ENCODE data around the gene CAMK1D. TPM values are rescaled to one million over a fixed set of nuclear protein-coding genes. Genes with fewer than 3 reads are reported as not detected.
"Not testable (repeated sequence)": the region's sequence is repeated elsewhere in the genome, so short reads cannot be mapped to it uniquely, and the experiment has no call there.

The CAMK1D gene
- total RNA-seq, 1 experiment from 2014 or later = 11.0 TPM

- in situ Hi-C loops (cut with HindIII; ENCODE audit: low pct_unique_long_range_greater_than_20kb, low sequenced_read_pairs) = no loop called here
- DNase-seq (ENCODE audit: low read depth) = no peak
These were observed 124.1 kb downstream of the CAMK1D start for GRCh38 chr10:12473491-12473890.

- in situ Hi-C loops (cut with HindIII; ENCODE audit: low pct_unique_long_range_greater_than_20kb, low sequenced_read_pairs) = no loop called here
- no peak for DNase-seq (ENCODE audit: low read depth)
These were observed 125.5 kb downstream of the CAMK1D start for GRCh38 chr10:12474727-12475412.

GRCh38 chr10:12476656-12477055 is 127.3 kb downstream of the CAMK1D start:
- no peak for DNase-seq (ENCODE audit: low read depth)
- in situ Hi-C loops (cut with HindIII; ENCODE audit: low pct_unique_long_range_greater_than_20kb, low sequenced_read_pairs) = no loop called here

GRCh38 chr10:12479437-12479844 is 130.1 kb downstream of the CAMK1D start:
- in situ Hi-C loops (cut with HindIII; ENCODE audit: low pct_unique_long_range_greater_than_20kb, low sequenced_read_pairs) = no loop called here
- DNase-seq (ENCODE audit: low read depth) = no peak

DNA sequence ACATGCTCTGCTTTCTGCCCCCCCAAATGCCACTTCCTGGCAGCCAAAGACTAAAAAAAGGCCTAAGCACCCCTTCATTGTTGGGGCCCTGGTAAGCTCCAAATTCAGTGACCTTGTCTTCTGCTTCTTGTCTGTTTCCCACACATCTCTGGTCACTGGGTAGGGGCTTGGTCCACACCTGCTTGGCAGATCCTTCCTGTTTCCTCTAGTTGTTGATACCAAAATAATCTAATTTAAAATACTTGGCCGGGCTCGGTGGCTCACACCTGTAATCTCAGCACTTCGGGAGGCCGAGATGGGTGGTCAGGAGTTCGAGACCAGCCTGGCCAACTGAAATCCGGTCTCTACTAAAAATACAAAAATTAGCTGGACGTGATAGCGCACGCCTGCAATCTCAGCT is 130.6 kb downstream of the CAMK1D start:
- DNase-seq (ENCODE audit: low read depth) = no peak
- in situ Hi-C loops (cut with HindIII; ENCODE audit: low pct_unique_long_range_greater_than_20kb, low sequenced_read_pairs) = no loop called here

DNA sequence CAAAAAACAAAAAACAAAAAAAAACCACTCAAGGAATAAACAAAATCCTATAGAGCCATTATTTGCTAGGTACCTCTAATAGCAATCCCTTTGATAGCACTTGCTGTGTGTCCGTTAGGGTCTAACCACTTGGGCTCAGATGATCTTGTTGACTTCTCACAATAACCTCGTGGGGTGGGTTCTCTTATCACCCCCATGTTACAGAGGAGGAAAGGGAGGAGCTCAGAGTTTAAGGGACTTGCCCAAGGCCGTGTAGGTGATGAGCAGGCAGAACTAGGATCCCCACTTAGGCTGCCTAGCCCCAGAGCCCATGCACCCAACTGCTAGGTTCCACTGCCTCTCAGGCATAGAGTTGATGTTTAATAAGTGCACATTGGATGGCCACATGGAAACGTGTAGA is 131.1 kb downstream of the CAMK1D start:
- in situ Hi-C loops (cut with HindIII; ENCODE audit: low pct_unique_long_range_greater_than_20kb, low sequenced_read_pairs) = no loop called here
- no peak for DNase-seq (ENCODE audit: low read depth)

DNA sequence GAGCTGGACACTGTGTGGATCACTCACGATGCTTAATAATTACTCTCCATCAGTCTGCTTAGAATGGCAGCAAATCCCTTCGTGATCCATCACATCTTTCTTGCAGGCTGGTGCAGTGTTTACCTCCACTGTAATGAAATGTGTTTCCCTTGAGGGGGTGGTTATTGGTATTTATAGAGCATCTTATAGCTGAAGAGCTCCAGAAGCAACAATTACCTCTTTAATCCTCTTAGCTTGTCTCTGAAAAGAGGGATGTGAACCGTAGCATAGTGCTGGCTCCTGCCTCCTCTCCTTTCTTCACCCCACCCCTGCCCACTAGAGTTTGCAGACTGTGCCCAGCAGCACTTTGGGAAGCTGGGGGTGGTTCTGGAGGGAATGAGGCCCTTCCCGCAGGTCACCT is 132.6 kb downstream of the CAMK1D start:
- in situ Hi-C loops (cut with HindIII; ENCODE audit: low pct_unique_long_range_greater_than_20kb, low sequenced_read_pairs) = no loop called here
- DNase-seq (ENCODE audit: low read depth) = no peak

- in situ Hi-C loops (cut with HindIII; ENCODE audit: low pct_unique_long_range_greater_than_20kb, low sequenced_read_pairs) = no loop called here
- no peak for DNase-seq (ENCODE audit: low read depth)
These were observed 133.2 kb downstream of the CAMK1D start for GRCh38 chr10:12482587-12482986.

DNA sequence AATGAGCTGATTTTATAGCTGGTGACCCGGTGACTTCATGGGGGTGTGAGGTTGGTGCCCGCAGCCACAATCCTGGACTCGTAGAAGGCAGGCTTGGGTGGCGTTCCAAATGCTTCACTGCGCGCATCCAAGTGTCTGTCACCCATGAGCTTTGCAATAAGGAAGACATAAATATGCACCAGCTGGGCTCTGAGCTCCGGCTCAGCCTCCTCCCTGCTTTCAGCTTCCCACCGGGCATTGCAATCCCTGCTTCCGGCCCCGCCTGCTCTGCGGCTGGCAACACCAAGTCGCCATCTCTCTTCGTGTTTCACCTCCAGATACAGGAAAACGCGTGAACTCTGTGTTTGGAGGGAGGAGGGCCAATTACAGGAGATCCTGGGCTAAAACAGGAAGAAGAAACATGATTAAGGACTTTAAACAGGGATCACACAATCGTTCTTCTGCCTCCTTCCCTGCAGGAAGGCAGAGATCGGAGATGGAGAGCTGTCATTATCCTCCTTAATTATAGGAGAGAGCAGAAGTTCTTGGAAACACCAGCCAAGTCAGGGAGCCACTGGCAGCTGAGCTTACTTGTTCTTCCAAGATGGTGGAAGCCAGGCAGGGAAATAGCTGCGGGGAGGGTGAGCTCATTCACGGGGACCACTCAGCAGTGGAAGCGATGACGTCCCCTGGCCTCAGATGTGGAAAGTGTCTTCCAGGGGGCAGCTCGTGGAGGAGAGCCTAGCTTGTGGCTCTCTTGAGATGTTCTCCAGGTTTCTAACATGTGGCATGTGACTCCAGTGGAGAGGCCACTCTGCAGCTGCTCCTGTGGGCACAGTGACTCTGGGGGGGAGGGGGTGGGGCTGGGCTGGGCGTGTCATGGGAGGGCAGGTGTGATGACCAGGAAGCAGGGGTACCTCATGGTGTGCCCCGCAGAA is 134.9 kb downstream of the CAMK1D start:
- no peak for DNase-seq (ENCODE audit: low read depth)
- in situ Hi-C loops (cut with HindIII; ENCODE audit: low pct_unique_long_range_greater_than_20kb, low sequenced_read_pairs) = no loop called here

GRCh38 chr10:12484941-12485805 is 135.8 kb downstream of the CAMK1D start:
- no peak for DNase-seq (ENCODE audit: low read depth)
- in situ Hi-C loops (cut with HindIII; ENCODE audit: low pct_unique_long_range_greater_than_20kb, low sequenced_read_pairs) = no loop called here

DNA sequence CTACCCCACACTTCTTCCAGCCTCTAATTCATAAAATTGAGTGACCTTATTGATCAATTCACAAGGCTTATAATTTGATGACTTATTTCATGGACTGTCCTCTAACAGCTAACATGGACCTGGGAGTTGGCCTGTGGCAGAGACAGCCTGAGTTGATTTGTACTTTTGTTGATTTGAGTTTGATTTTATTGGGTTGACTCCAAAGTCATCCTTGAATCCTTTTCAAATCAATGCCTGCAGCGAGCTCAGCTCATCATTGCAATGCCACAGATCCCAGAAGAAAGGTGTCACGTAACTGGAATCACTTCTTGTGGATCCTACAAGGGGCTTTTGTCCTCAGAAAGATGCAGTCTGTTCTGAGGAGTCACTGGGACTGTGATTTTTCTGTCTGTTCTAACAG is 138.0 kb downstream of the CAMK1D start:
- DNase-seq (ENCODE audit: low read depth) = no peak
- in situ Hi-C loops (cut with HindIII; ENCODE audit: low pct_unique_long_range_greater_than_20kb, low sequenced_read_pairs) = no loop called here

DNA sequence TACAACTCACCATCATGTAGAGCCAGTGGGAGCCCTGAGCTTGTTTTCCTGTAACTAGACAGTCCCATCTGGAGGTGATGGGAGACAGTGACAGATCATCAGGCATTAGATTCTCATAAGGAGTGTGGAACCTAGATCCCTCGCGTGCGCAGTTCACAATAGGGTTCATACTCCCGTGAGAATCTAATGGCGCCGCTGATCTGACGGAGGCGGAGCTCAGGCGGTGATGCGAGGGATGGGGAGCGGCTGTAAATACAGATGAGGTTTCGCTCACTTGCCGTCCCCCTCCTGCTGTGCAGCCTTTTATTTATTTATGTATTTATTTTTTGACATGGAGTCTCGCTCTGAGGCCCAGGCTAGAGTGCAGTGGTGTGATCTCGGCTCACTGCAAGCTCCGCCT is 139.3 kb downstream of the CAMK1D start:
- no peak for DNase-seq (ENCODE audit: low read depth)
- in situ Hi-C loops (cut with HindIII; ENCODE audit: low pct_unique_long_range_greater_than_20kb, low sequenced_read_pairs) = no loop called here

DNA sequence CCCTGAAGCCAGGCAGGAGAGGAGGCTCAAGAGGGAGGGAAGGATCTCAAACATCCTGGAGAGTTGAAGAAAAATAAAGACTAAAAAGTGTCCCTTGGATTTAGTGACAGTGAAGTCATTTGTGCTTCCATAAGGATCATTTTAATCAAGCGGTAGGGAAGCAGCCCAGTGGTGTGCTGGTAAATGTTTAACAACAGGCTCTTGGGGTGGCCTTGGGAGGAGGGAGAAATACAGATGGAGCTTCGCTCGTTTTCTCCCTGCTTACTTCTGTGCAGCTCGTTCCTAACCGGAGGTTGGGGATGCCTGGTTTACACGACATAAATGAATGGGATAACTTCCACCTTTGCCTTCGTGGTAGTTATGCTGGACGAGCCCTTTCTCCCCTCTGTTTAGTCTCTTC is 140.0 kb downstream of the CAMK1D start:
- in situ Hi-C loops (cut with HindIII; ENCODE audit: low pct_unique_long_range_greater_than_20kb, low sequenced_read_pairs) = no loop called here
- no peak for DNase-seq (ENCODE audit: low read depth)

DNA sequence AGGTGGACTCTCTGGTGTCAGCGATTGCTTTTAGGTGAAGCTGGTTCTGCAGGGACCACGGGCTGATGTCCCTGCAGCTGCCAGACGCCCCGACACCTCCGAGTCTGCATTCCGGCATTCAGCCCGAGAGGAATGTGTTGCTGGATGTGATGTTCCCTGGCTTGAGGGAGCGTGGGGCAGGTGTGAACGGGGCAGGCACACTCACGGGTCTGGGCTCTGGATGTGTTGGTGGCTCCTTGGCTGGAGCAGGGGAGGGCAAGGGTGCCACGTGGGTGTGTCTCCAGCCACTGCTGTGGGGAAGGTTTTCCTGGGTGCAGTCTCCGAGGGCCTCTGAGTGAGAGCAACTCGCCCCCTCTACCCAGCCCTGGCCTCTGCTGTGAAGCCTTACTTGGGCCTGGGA is 140.5 kb downstream of the CAMK1D start:
- no peak for DNase-seq (ENCODE audit: low read depth)
- in situ Hi-C loops (cut with HindIII; ENCODE audit: low pct_unique_long_range_greater_than_20kb, low sequenced_read_pairs) = no loop called here

- in situ Hi-C loops (cut with HindIII; ENCODE audit: low pct_unique_long_range_greater_than_20kb, low sequenced_read_pairs) = no loop called here
- no peak for DNase-seq (ENCODE audit: low read depth)
These were observed 141.6 kb downstream of the CAMK1D start for GRCh38 chr10:12490963-12491362.

DNA sequence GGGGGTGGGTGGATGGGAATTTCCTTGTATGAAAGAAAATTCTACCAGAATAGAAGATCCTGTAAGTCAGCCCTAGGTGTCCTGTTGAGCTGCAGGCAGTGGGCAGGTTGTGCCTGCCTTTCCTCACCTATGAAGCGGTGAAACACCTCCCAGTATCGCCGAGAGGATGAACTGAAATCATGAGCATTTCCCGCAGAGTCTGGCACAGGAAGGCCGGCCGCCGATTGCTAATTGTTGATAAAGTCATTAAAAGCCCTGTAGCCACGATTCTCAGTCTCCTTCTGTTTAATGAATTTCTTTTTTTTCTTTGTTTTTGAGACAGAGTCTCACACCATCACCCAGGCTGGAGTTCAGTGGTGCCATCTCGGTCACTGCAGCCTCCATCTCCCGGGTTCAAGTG is 142.1 kb downstream of the CAMK1D start:
- DNase-seq (ENCODE audit: low read depth) = no peak
- in situ Hi-C loops (cut with HindIII; ENCODE audit: low pct_unique_long_range_greater_than_20kb, low sequenced_read_pairs) = no loop called here

DNA sequence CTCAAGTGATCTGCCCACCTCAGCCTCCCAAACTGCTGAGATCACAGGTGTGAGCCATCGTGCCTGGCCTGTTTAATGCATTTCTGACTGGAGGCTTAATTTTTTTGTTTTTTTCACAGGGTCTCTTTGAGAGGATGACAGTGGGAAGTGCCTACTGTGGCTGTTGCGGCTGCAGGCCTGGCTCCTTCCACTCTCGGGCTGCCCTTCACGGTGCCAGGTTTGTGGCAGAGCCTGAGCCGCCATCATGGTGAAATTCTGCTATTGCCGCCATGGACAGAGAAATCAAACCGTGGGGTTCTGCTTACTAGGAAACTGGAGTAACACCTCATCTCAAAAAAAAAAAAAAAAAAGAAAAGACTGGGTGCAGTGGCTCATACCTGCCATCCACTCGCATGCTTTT is 142.7 kb downstream of the CAMK1D start:
- no peak for DNase-seq (ENCODE audit: low read depth)
- in situ Hi-C loops (cut with HindIII; ENCODE audit: low pct_unique_long_range_greater_than_20kb, low sequenced_read_pairs) = no loop called here

DNA sequence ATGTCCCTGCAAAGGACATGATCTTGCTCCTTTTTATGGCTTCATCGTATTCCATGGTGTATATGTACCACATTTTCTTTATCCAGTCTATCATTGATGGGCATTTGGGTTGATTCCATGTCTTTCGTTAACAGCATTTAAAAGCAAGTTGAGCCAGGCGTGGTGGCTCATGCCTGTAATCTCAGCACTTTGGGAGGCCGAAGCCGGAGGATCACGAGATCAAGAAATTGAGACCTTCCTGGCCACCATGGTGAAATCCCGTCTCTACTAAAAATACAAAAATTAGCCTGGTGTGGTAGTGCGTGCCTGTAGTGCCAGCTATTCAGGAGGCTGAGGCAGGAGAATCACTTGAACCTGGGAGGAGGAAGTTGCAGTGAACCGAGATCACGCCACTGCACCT is 147.7 kb downstream of the CAMK1D start:
- in situ Hi-C loops (cut with HindIII; ENCODE audit: low pct_unique_long_range_greater_than_20kb, low sequenced_read_pairs); DNase-seq (ENCODE audit: low read depth): not testable (repeated sequence)

All from Caki2 (cell line).